ENCODE results near the gene TRAPPC3. TPM values are rescaled to one million over a fixed set of nuclear protein-coding genes. Genes with fewer than 3 reads are reported as not detected.

Gene TRAPPC3
- total and polyA plus RNA-seq, 10 donors: 42.9 to 98.1 (median 58.3) TPM

DNA sequence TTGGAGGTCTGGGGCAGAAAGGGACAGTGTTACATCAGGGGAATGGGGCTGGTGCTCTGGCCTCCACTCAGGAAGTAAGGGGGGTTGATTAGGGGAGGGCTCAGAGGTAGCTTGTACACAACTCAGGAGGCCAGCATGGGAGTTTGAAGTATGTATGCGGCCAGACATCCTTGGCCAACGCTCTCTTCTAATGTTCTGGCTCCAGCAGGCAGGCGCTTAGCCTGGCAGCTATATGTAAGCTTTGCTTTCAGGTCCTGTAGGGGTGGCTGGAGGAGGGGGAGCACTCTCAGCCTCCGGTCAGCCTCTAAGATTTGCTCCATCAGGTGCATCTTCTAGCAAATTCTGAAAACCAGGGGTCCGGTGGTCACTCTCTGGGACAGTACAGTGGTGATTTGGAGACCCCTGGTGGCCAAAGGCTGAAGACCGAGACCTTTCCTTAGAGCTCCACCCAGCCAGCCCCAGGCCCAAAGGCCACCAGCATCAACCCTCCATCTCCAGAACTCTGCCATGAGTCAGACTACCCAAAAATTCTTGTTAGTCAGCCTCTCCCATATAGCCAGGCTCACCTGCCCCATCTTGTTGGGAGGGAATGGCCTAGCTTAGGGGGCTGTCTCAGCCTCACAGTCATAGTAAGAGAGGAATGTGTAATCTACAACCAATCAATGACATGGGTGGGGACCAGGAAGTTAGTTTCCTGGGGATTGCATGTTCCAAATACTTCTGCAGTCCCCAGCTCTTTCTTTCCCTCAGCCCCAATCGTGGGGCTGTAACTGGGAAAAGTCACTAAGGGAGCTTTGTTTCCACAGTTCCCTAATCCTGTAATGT is 14.6 kb downstream of the TRAPPC3 start:
- H3K4me3 ChIP-seq: no peak overlapping the region
- peaks cover 0 to 41% (median 31%) of the 10 kb centered on the region in 6 donors for H3K36me3 ChIP-seq
- H3K4me1 ChIP-seq: peaks cover 2 to 35% (median 19%) of the 10 kb centered on the region in 6 donors
- no peaks in the 10 kb centered on the region for H3K27me3 ChIP-seq (replicated peaks in 1 of 7)
- intact Hi-C loops (cut with DNase I; ENCODE audit: low total_unique reads): loop anchor here (5.0 kb wide), 1 partner anchor 32 kb away; no protein-coding TSS in a partner anchor
- DNase-seq: no peak
- H3K9me3 ChIP-seq: no peaks in the 10 kb centered on the region
- H3K27ac ChIP-seq: peak overlapping the region in 5 of 8 donors; percentile 0 to 62 (median 31)
- WGBS, 5 donors: 58 to 68% (median 61%) methylated on average over 7 of the region's 7 CpGs
- TF ChIP-seq POLR2A (IDR thresholded peaks at IDR 0.05) (no peak), POLR2AphosphoS5 (IDR thresholded peaks at IDR 0.05) (no peak)
- TF ChIP-seq, protein P1, sequence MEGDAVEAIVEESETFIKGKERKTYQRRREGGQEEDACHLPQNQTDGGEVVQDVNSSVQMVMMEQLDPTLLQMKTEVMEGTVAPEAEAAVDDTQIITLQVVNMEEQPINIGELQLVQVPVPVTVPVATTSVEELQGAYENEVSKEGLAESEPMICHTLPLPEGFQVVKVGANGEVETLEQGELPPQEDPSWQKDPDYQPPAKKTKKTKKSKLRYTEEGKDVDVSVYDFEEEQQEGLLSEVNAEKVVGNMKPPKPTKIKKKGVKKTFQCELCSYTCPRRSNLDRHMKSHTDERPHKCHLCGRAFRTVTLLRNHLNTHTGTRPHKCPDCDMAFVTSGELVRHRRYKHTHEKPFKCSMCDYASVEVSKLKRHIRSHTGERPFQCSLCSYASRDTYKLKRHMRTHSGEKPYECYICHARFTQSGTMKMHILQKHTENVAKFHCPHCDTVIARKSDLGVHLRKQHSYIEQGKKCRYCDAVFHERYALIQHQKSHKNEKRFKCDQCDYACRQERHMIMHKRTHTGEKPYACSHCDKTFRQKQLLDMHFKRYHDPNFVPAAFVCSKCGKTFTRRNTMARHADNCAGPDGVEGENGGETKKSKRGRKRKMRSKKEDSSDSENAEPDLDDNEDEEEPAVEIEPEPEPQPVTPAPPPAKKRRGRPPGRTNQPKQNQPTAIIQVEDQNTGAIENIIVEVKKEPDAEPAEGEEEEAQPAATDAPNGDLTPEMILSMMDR (IDR thresholded peaks at IDR 0.05 in 8 of 11, conservative IDR thresholded peaks at IDR 0.05 in 3 of 11): peak in 10 of 11 experiments; percentile 35 to 79 (median 64)

DNA sequence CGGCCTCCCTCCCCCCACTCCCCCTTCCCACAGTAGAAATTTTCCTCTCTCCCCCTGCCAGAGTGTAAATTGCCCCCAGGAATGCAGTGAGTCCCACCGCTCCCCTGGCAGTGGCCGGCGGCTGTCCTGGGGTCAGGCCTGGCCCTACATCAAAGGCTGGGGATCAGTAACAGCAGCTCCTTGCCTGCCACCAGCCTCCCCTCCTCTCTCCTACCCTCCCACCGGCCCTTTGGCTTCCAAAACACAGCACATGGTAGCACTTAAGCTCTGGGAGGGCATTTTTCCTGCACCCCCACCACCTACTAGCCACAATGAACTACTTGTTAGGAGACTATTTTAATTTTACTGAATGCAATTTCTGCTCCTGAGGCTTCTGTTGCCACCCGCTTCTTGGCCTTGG is 15.3 kb downstream of the TRAPPC3 start:
- no peaks in the 10 kb centered on the region for H3K27me3 ChIP-seq (replicated peaks in 1 of 7)
- intact Hi-C loops (cut with DNase I; ENCODE audit: low total_unique reads): no loop called here
- H3K9me3 ChIP-seq: no peaks in the 10 kb centered on the region
- WGBS, 5 donors: 73 to 85% (median 78%) methylated on average over 6 of the region's 6 CpGs
- DNase-seq: no peak
- TF ChIP-seq POLR2AphosphoS5 (IDR thresholded peaks at IDR 0.05) (no peak), POLR2A (IDR thresholded peaks at IDR 0.05) (no peak)
- TF ChIP-seq, protein P1 (IDR thresholded peaks at IDR 0.05 in 8 of 11, conservative IDR thresholded peaks at IDR 0.05 in 3 of 11): no peak
- H3K27ac ChIP-seq: no peak overlapping the region
- peaks cover 0 to 34% (median 25%) of the 10 kb centered on the region in 6 donors for H3K36me3 ChIP-seq
- peaks cover 0 to 28% (median 16%) of the 10 kb centered on the region in 6 donors for H3K4me1 ChIP-seq
- H3K4me3 ChIP-seq: no peak overlapping the region

DNA sequence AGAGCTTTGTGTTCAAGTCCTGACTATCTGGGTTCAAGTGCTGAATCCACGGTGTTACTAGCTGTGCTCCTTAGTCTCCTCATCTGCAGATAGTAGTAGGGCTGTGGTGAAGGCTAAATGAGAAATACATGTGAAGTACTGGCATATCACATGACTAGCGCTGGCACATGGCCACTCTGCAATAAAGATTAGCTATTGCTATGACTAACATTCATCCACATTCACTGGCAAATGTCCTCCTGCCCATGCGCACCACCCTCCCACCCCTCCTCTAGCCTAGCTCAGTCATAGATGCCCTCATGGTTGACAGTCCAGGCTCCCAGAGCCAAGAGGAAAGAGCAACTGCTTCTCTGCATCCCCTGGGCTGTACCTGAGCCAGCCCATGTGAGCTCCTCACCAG is 15.8 kb downstream of the TRAPPC3 start:
- H3K4me3 ChIP-seq: no peak overlapping the region
- TF ChIP-seq POLR2A (IDR thresholded peaks at IDR 0.05) (no peak), POLR2AphosphoS5 (IDR thresholded peaks at IDR 0.05) (no peak)
- TF ChIP-seq, protein P1 (IDR thresholded peaks at IDR 0.05 in 8 of 11, conservative IDR thresholded peaks at IDR 0.05 in 3 of 11): no peak
- no peaks in the 10 kb centered on the region for H3K27me3 ChIP-seq (replicated peaks in 1 of 7)
- H3K4me1 ChIP-seq: peaks cover 0 to 28% (median 16%) of the 10 kb centered on the region in 6 donors
- intact Hi-C loops (cut with DNase I; ENCODE audit: low total_unique reads): no loop called here
- no peak overlapping the region for H3K27ac ChIP-seq
- DNase-seq: no peak
- 79 to 94% (median 82%) methylated on average over 3 of the region's 3 CpGs for WGBS, 5 donors
- H3K36me3 ChIP-seq: peaks cover 0 to 29% (median 22%) of the 10 kb centered on the region in 6 donors
- no peaks in the 10 kb centered on the region for H3K9me3 ChIP-seq

DNA sequence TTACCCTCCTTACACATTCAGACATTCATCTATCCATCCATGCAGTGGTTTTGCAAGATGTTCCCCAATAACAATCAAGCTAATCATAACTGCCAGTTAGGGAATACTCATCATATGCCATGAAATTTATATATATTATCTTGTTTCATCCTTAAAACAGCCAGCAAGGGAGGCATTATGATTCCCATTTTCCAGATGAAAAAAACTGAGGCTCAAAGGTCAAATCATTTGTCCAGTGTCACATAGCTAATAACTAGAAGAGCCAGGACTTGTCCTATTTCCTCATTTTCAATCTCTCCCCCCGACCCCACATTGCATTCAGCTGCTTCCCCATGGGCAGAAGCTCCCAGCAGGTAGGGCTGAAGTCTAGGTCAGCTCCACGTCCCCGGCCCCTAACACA is 17.3 kb downstream of the TRAPPC3 start:
- Histone ChIP-seq H3K4me1 (peaks cover 0 to 28% (median 16%) of the 10 kb centered on the region in 6 donors), H3K27me3 (replicated peaks in 1 of 7) (no peaks in the 10 kb centered on the region), H3K36me3 (peaks cover 0 to 14% (median 8%) of the 10 kb centered on the region in 6 donors), H3K9me3 (no peaks in the 10 kb centered on the region), H3K27ac (no peak overlapping the region), H3K4me3 (no peak overlapping the region)
- intact Hi-C loops (cut with DNase I; ENCODE audit: low total_unique reads): no loop called here
- TF ChIP-seq POLR2A (IDR thresholded peaks at IDR 0.05) (no peak), POLR2AphosphoS5 (IDR thresholded peaks at IDR 0.05) (no peak)
- TF ChIP-seq, protein P1 (IDR thresholded peaks at IDR 0.05 in 8 of 11, conservative IDR thresholded peaks at IDR 0.05 in 3 of 11): no peak
- no peak for DNase-seq
- WGBS, 5 donors: 67 to 85% (median 69%) methylated on average over 3 of the region's 3 CpGs
